Keratinocyte (primary cell): ENCODE measurements around the gene REPIN1. TPM values are rescaled to one million over a fixed set of nuclear protein-coding genes. Genes with fewer than 3 reads are reported as not detected.

Experiments used
- DNase-seq: peaks from one replicate; pipeline ENCODE4 v3.0.0-alpha.2; 2011; ENCODE audit warnings: low read depth, missing footprints, low spot score
- FAIRE-seq: peaks from 2 replicates; lab custom pipeline; 2011; peaks lifted over from hg19 to GRCh38; lab: Jason Lieb, UNC
- H2AFZ ChIP-seq: 2 replicates; pipeline ENCODE4 v1.6.0; 2012; ENCODE audit warnings: low read length, control low read depth, inconsistent platforms; ENCODE audit not compliant: control insufficient read depth
- H3K27ac ChIP-seq: 2 replicates; pipeline ENCODE4 v1.5.1; 2011; ENCODE audit warnings: low read length; ENCODE audit not compliant: control insufficient read depth, insufficient read depth
- H3K27me3 ChIP-seq: 3 replicates; pipeline ENCODE4 v1.6.0; 2011; ENCODE audit warnings: low read length; ENCODE audit not compliant: control insufficient read depth, insufficient read depth; ENCODE audit errors: extremely low read depth
- H3K36me3 ChIP-seq, 2 experiments: 2 replicates in 1 of 2; 3 replicates in 1 of 2; pipeline ENCODE4 v1.5.1; 2011; ENCODE audit warnings: low read length in 2 of 2, mild to moderate bottlenecking in 1 of 2; ENCODE audit not compliant: control insufficient read depth in 2 of 2, insufficient read depth in 2 of 2; ENCODE audit errors: extremely low read depth in 1 of 2
- H3K4me1 ChIP-seq: 3 replicates; pipeline ENCODE4 v1.5.1; 2011; ENCODE audit warnings: low read length; ENCODE audit not compliant: control insufficient read depth, insufficient read depth; ENCODE audit errors: extremely low read depth
- H3K4me2 ChIP-seq: 3 replicates; pipeline ENCODE4 v1.6.0; 2011; ENCODE audit warnings: low read depth, low read length; ENCODE audit not compliant: control insufficient read depth, insufficient read depth; ENCODE audit errors: extremely low read depth
- H3K4me3 ChIP-seq, 3 experiments: fragments of 200-600 bp in 1 of 3; sonication (generic) in 1 of 3; 2 replicates in 2 of 3; 3 replicates in 1 of 3; pipeline ENCODE4 v1.5.1; 2011 to 2016; ENCODE audit warnings: low read length in 3 of 3, mild to moderate bottlenecking in 3 of 3, control low read depth in 2 of 3, inconsistent platforms in 1 of 3, low read depth in 1 of 3, mixed read lengths in 1 of 3, mixed run types in 1 of 3, moderate library complexity in 1 of 3; ENCODE audit not compliant: control insufficient read depth in 2 of 3, insufficient read depth in 2 of 3; ENCODE audit errors: extremely low read depth in 1 of 3
- H3K79me2 ChIP-seq: 2 replicates; pipeline ENCODE4 v1.6.0; 2012; ENCODE audit warnings: low read length; ENCODE audit not compliant: control insufficient read depth, insufficient read depth
- H3K9ac ChIP-seq: 3 replicates; pipeline ENCODE4 v1.6.0; 2011; ENCODE audit warnings: low read length; ENCODE audit not compliant: control insufficient read depth, insufficient read depth; ENCODE audit errors: extremely low read depth
- H3K9me1 ChIP-seq: 3 replicates; pipeline ENCODE4 v1.6.0; 2011; ENCODE audit warnings: low read length; ENCODE audit not compliant: control insufficient read depth, insufficient read depth; ENCODE audit errors: extremely low read depth
- H3K9me3 ChIP-seq: 2 replicates; pipeline ENCODE4 v1.5.1; 2012; ENCODE audit warnings: low read depth, low read length; ENCODE audit not compliant: control insufficient read depth
- H4K20me1 ChIP-seq: 3 replicates; pipeline ENCODE4 v1.6.0; 2011; ENCODE audit warnings: low read length; ENCODE audit not compliant: control insufficient read depth, insufficient read depth; ENCODE audit errors: extremely low read depth
- CTCF ChIP-seq, 3 experiments: IDR thresholded peaks in 1 of 3; conservative IDR thresholded peaks in 1 of 3; optimal IDR thresholded peaks in 1 of 3; 2 replicates in 2 of 3; 3 replicates in 1 of 3; pipeline versions ENCODE3 to v1.5.1; 2011; ENCODE audit warnings: low read length in 3 of 3, mild to moderate bottlenecking in 3 of 3, moderate library complexity in 2 of 3, control low read depth in 1 of 3, inconsistent platforms in 1 of 3; ENCODE audit not compliant: insufficient read depth in 2 of 3; ENCODE audit errors: extremely low read depth in 1 of 3
- EZH2 ChIP-seq: IDR thresholded peaks from one replicate; pipeline ENCODE4 v1.6.1; 2012; ENCODE audit warnings: inconsistent platforms, mild to moderate bottlenecking, low read length, moderate library complexity
- dilution Hi-C: fragments of 300-500 bp; cut with MboI; formaldehyde crosslinking; loops from one replicate; pipeline ENCODE4 v1.7.0; 2020; ENCODE audit warnings: low sequenced_read_pairs; ENCODE audit not compliant: extremely low pct_ligation_motif_present
- polyA plus RNA-seq, 5 experiments: library from polyadenylated mRNA; depleted of rRNA in 3 of 5; stranded (reverse) in 3 of 5; stranded (forward) in 1 of 5; unstranded in 1 of 5; fragments of >200 nt; gene quantifications; 1 replicate in 1 of 5; 2 replicates in 3 of 5; 3 replicates in 1 of 5; pipeline versions ENCODE4 v1.2.1 to v1.2.3, GENCODE V29; 2011 to 2012; ENCODE audit warnings: missing spikeins in 2 of 5, low read depth in 1 of 5, low replicate concordance in 1 of 5

REPIN1 gene
- polyA plus RNA-seq, 1 donor (not counting 4 experiments of a cell fraction or from before 2014, with no cell fraction given), result 9.3 TPM

- no peak overlapping the region for H2AFZ ChIP-seq
- DNase-seq (no peak), FAIRE-seq (no peak)
- H3K9me3 ChIP-seq, result no peaks in the 10 kb centered on the region
- H3K36me3 ChIP-seq, result no peaks in the 10 kb centered on the region
- no peak overlapping the region for H3K27ac ChIP-seq
- dilution Hi-C loops, result no loop called here
- TF ChIP-seq CTCF (optimal IDR thresholded peaks at IDR 0.05 in 1 of 3, IDR thresholded peaks at IDR 0.05 in 1 of 3, conservative IDR thresholded peaks at IDR 0.05 in 1 of 3; ENCODE audit: extremely low read depth in 1 of 3, insufficient read depth in 2 of 3, low read length in 3 of 3) (no peak), EZH2 (no peak)
- no peak overlapping the region for H3K4me2 ChIP-seq
- peaks cover 8% of the 10 kb centered on the region for H3K4me1 ChIP-seq
- no peaks in the 10 kb centered on the region for H3K9me1 ChIP-seq
- no peak overlapping the region for H3K9ac ChIP-seq
- no peak overlapping the region for H3K4me3 ChIP-seq
- H3K27me3 ChIP-seq, result no peaks in the 10 kb centered on the region
- no peaks in the 10 kb centered on the region for H3K79me2 ChIP-seq
- H4K20me1 ChIP-seq, result no peaks in the 10 kb centered on the region
Observed at GRCh38 chr7:150363872-150364271, 4.8 kb upstream of the REPIN1 start.

- FAIRE-seq (no peak), DNase-seq (no peak)
- Histone ChIP-seq H3K36me3 (no peaks in the 10 kb centered on the region), H3K4me3 (no peak overlapping the region), H2AFZ (no peak overlapping the region), H3K27ac (no peak overlapping the region), H3K9me1 (no peaks in the 10 kb centered on the region), H3K27me3 (no peaks in the 10 kb centered on the region), H3K9me3 (no peaks in the 10 kb centered on the region), H4K20me1 (no peaks in the 10 kb centered on the region), H3K4me1 (peaks cover 19% of the 10 kb centered on the region), H3K9ac (no peak overlapping the region), H3K4me2 (no peak overlapping the region), H3K79me2 (no peaks in the 10 kb centered on the region)
- TF ChIP-seq CTCF (optimal IDR thresholded peaks at IDR 0.05 in 1 of 3, IDR thresholded peaks at IDR 0.05 in 1 of 3, conservative IDR thresholded peaks at IDR 0.05 in 1 of 3; ENCODE audit: extremely low read depth in 1 of 3, insufficient read depth in 2 of 3, low read length in 3 of 3) (no peak), EZH2 (no peak)
- dilution Hi-C loops, result no loop called here
Observed at GRCh38 chr7:150365194-150365593, 3.4 kb upstream of the REPIN1 start.
